ENCODE measurements around the gene SORCS2.

The SORCS2 gene

GRCh38 chr4:7556558-7556957 lies 364.2 kb downstream of the SORCS2 start:
- Histone ChIP-seq H3K27ac (no peak overlapping the region), H3K27me3 (replicated peaks) (no peaks in the 10 kb centered on the region), H3K4me3 (ENCODE audit: low read depth, low read length) (no peak overlapping the region), H3K36me3 (replicated peaks) (no peaks in the 10 kb centered on the region)
- no peak for DNase-seq
- TF ChIP-seq CTCF (IDR thresholded peaks at IDR 0.05; ENCODE audit: low read depth, low read length, missing control alignments), result no peak
- in situ Hi-C loops (cut with HindIII; ENCODE audit: low pct_ligation_motif_present, low sequenced_read_pairs), result no loop called here

GRCh38 chr4:7557456-7557855 lies 365.1 kb downstream of the SORCS2 start:
- no peaks in the 10 kb centered on the region for H3K27me3 ChIP-seq (replicated peaks)
- H3K36me3 ChIP-seq (replicated peaks), result no peaks in the 10 kb centered on the region
- peak; percentile 79 for DNase-seq
- in situ Hi-C loops (cut with HindIII; ENCODE audit: low pct_ligation_motif_present, low sequenced_read_pairs), result no loop called here
- no peak overlapping the region for H3K4me3 ChIP-seq (ENCODE audit: low read depth, low read length)
- H3K27ac ChIP-seq, result no peak overlapping the region
- no peak for TF ChIP-seq CTCF (IDR thresholded peaks at IDR 0.05; ENCODE audit: low read depth, low read length, missing control alignments)

GRCh38 chr4:7558436-7558835 lies 366.1 kb downstream of the SORCS2 start:
- H3K4me3 ChIP-seq (ENCODE audit: low read depth, low read length), result no peak overlapping the region
- no peak for DNase-seq
- in situ Hi-C loops (cut with HindIII; ENCODE audit: low pct_ligation_motif_present, low sequenced_read_pairs), result no loop called here
- no peak for TF ChIP-seq CTCF (IDR thresholded peaks at IDR 0.05; ENCODE audit: low read depth, low read length, missing control alignments)
- no peak overlapping the region for H3K27ac ChIP-seq
- H3K36me3 ChIP-seq (replicated peaks), result no peaks in the 10 kb centered on the region
- no peaks in the 10 kb centered on the region for H3K27me3 ChIP-seq (replicated peaks)

GRCh38 chr4:7559316-7559715 lies 367.0 kb downstream of the SORCS2 start:
- no peaks in the 10 kb centered on the region for H3K27me3 ChIP-seq (replicated peaks)
- in situ Hi-C loops (cut with HindIII; ENCODE audit: low pct_ligation_motif_present, low sequenced_read_pairs), result no loop called here
- H3K36me3 ChIP-seq (replicated peaks), result no peaks in the 10 kb centered on the region
- no peak overlapping the region for H3K27ac ChIP-seq
- no peak for TF ChIP-seq CTCF (IDR thresholded peaks at IDR 0.05; ENCODE audit: low read depth, low read length, missing control alignments)
- no peak for DNase-seq
- H3K4me3 ChIP-seq (ENCODE audit: low read depth, low read length), result no peak overlapping the region

GRCh38 chr4:7559741-7560395 lies 367.5 kb downstream of the SORCS2 start:
- Histone ChIP-seq H3K4me3 (ENCODE audit: low read depth, low read length) (no peak overlapping the region), H3K27me3 (replicated peaks) (no peaks in the 10 kb centered on the region), H3K27ac (no peak overlapping the region), H3K36me3 (replicated peaks) (no peaks in the 10 kb centered on the region)
- TF ChIP-seq CTCF (IDR thresholded peaks at IDR 0.05; ENCODE audit: low read depth, low read length, missing control alignments), result no peak
- no peak for DNase-seq
- in situ Hi-C loops (cut with HindIII; ENCODE audit: low pct_ligation_motif_present, low sequenced_read_pairs), result no loop called here

- Histone ChIP-seq H3K4me3 (ENCODE audit: low read depth, low read length) (no peak overlapping the region), H3K27ac (no peak overlapping the region), H3K27me3 (replicated peaks) (no peaks in the 10 kb centered on the region), H3K36me3 (replicated peaks) (no peaks in the 10 kb centered on the region)
- no peak for DNase-seq
- in situ Hi-C loops (cut with HindIII; ENCODE audit: low pct_ligation_motif_present, low sequenced_read_pairs), result no loop called here
- no peak for TF ChIP-seq CTCF (IDR thresholded peaks at IDR 0.05; ENCODE audit: low read depth, low read length, missing control alignments)
Measured at GRCh38 chr4:7561557-7561956, 369.2 kb downstream of the SORCS2 start.

Data from brain microvascular endothelial cell (primary cell).